NCI-H345 treated with DMSO at 0.1 percent for 48 hours (cell line): Measurements from ENCODE around the gene CYTH3.
"Not testable (repeated sequence)": the region's sequence is repeated elsewhere in the genome, so short reads cannot be mapped to it uniquely, and the experiment has no call there.

ENCODE experiments used
- DNase-seq: peaks from one replicate; lab custom pipeline; 2025; ENCODE audit not compliant: unreplicated experiment; lab: John Stamatoyannopoulos, UW

The CYTH3 gene

GRCh38 chr7:6272481-6273323 lies at the start of gene CYTH3:
CYTH3 (minus strand) TSS chr7:6272624; CDS start chr7:6272507, 117 bp downstream.
- DNase-seq: peak; percentile 48

- no peak for DNase-seq
Measured at GRCh38 chr7:6320791-6321190, 48.4 kb upstream of the CYTH3 start.

- no peak for DNase-seq
Measured at GRCh38 chr7:6317797-6318438, 45.5 kb upstream of the CYTH3 start.

GRCh38 chr7:6316226-6316625 lies 43.8 kb upstream of the CYTH3 start:
- DNase-seq: no peak

GRCh38 chr7:6315746-6316145 lies 43.3 kb upstream of the CYTH3 start:
- no peak for DNase-seq

- DNase-seq: no peak
Measured at GRCh38 chr7:6310271-6310993, 38.0 kb upstream of the CYTH3 start.

- no peak for DNase-seq
Measured at GRCh38 chr7:6307762-6308161, 35.3 kb upstream of the CYTH3 start.

- no peak for DNase-seq
Measured at GRCh38 chr7:6306471-6306870, 34.0 kb upstream of the CYTH3 start.

GRCh38 chr7:6305330-6305729 lies 32.9 kb upstream of the CYTH3 start:
- no peak for DNase-seq

GRCh38 chr7:6301446-6301845 lies 29.0 kb upstream of the CYTH3 start:
- not testable (repeated sequence) for DNase-seq

- no peak for DNase-seq
Measured at GRCh38 chr7:6299774-6300173, 27.4 kb upstream of the CYTH3 start.

- DNase-seq: no peak
Measured at GRCh38 chr7:6294839-6295238, 22.4 kb upstream of the CYTH3 start.

GRCh38 chr7:6293202-6293601 lies 20.8 kb upstream of the CYTH3 start:
- no peak for DNase-seq

GRCh38 chr7:6291941-6292340 lies 19.5 kb upstream of the CYTH3 start:
- DNase-seq: not testable (repeated sequence)

GRCh38 chr7:6291531-6291930 lies 19.1 kb upstream of the CYTH3 start:
- DNase-seq: no peak

GRCh38 chr7:6290319-6290741 lies 17.9 kb upstream of the CYTH3 start:
- no peak for DNase-seq

- no peak for DNase-seq
Measured at GRCh38 chr7:6288270-6288860, 15.9 kb upstream of the CYTH3 start.

GRCh38 chr7:6286486-6286885 lies 14.1 kb upstream of the CYTH3 start:
- DNase-seq: no peak

GRCh38 chr7:6284461-6285360 lies 12.3 kb upstream of the CYTH3 start:
- DNase-seq: no peak

- no peak for DNase-seq
Measured at GRCh38 chr7:6284055-6284400, 11.6 kb upstream of the CYTH3 start.
